IMR-90 (cell line): ENCODE results near the gene NXPH3. TPM values are rescaled to one million over a fixed set of nuclear protein-coding genes. Genes with fewer than 3 reads are reported as not detected.

ENCODE experiments used
- ATAC-seq: fragments of 200-7000 bp; cut with Tn5 transposase; 2 replicates; pipeline ENCODE4 v1.9.1; 2020; ENCODE audit warnings: low read depth, mild to moderate bottlenecking, moderate library complexity
- BruUV-seq: library from RNA; stranded (reverse); fragments of 400-500 nt; replicated peaks from 2 replicates; lab custom pipeline; 2021; lab: Mats Ljungman, UMichigan
- CTCF ChIA-PET: fragments of 300-600 bp; formaldehyde crosslinking; extraction: SDS; loops from one replicate; lab custom pipeline; 2021; ENCODE audit warnings: antibody characterized with exemption; lab: Yijun Ruan, JAX
- POLR2A ChIA-PET: fragments of 300-600 bp; sonication (Branson Sonifier 250); formaldehyde crosslinking; loops from one replicate; lab custom pipeline; 2022; ENCODE audit warnings: antibody characterized with exemption; ENCODE audit not compliant: unreplicated experiment; lab: Charles Lee
- DNase-seq: peaks from one replicate; pipeline ENCODE4 v3.0.0; 2013
- H2AFZ ChIP-seq: replicated peaks from 2 replicates; pipeline ENCODE3; 2013; ENCODE audit warnings: low read length, mild to moderate bottlenecking; ENCODE audit not compliant: poor library complexity
- H2AK5ac ChIP-seq: 2 replicates; pipeline ENCODE4 v1.6.1; 2013; ENCODE audit warnings: low read depth, low read length, inconsistent platforms
- H2AK9ac ChIP-seq: replicated peaks from 2 replicates; pipeline ENCODE3; 2013; ENCODE audit warnings: mild to moderate bottlenecking, low read depth, low read length, moderate library complexity; ENCODE audit not compliant: poor library complexity
- H2BK120ac ChIP-seq: 2 replicates; pipeline ENCODE4 v1.6.1; 2013; ENCODE audit warnings: low read depth, low read length, inconsistent platforms
- H2BK15ac ChIP-seq: 3 replicates; pipeline ENCODE4 v1.6.1; 2013; ENCODE audit warnings: low read depth, low read length, inconsistent platforms
- H2BK20ac ChIP-seq: 2 replicates; pipeline ENCODE4 v1.6.1; 2013; ENCODE audit warnings: low read depth, mild to moderate bottlenecking, inconsistent platforms, low read length, moderate library complexity
- H2BK5ac ChIP-seq: 2 replicates; pipeline ENCODE4 v1.6.1; 2013; ENCODE audit warnings: mild to moderate bottlenecking, low read depth, low read length, inconsistent platforms; ENCODE audit not compliant: poor library complexity, severe bottlenecking
- H3K14ac ChIP-seq: replicated peaks from 2 replicates; pipeline ENCODE4 v1.6.1; 2013; ENCODE audit warnings: low read depth, low read length, inconsistent platforms
- H3K18ac ChIP-seq: 2 replicates; pipeline ENCODE4 v1.6.1; 2013; ENCODE audit warnings: low read depth, low read length, control low read depth
- H3K23ac ChIP-seq: 2 replicates; pipeline ENCODE4 v1.6.1; 2013; ENCODE audit warnings: low read depth, low read length, inconsistent platforms
- H3K27ac ChIP-seq: 2 replicates; pipeline ENCODE4 v1.5.1; 2013; ENCODE audit warnings: mild to moderate bottlenecking, control low read depth, low read length; ENCODE audit not compliant: insufficient read depth
- H3K27me3 ChIP-seq: 2 replicates; pipeline ENCODE4 v1.6.1; 2013; ENCODE audit warnings: low read length; ENCODE audit not compliant: control insufficient read depth, insufficient read depth
- H3K36me3 ChIP-seq: 2 replicates; pipeline ENCODE4 v1.6.1; 2013; ENCODE audit warnings: low read length, mixed read lengths; ENCODE audit not compliant: control insufficient read depth, insufficient read depth
- H3K4ac ChIP-seq: 2 replicates; pipeline ENCODE4 v1.6.1; 2013; ENCODE audit warnings: low read depth, low read length, inconsistent platforms
- H3K4me1 ChIP-seq: 2 replicates; pipeline ENCODE4 v1.6.1; 2013; ENCODE audit warnings: low read length, mixed read lengths; ENCODE audit not compliant: control insufficient read depth, insufficient read depth
- H3K4me2 ChIP-seq: 2 replicates; pipeline ENCODE4 v1.6.1; 2013; ENCODE audit warnings: low read depth, mild to moderate bottlenecking, control low read depth, low read length, moderate library complexity
- H3K4me3 ChIP-seq: 2 replicates; pipeline ENCODE4 v1.5.1; 2013; ENCODE audit warnings: low read depth, mild to moderate bottlenecking, control low read depth, low read length, moderate library complexity; ENCODE audit not compliant: insufficient read depth
- H3K56ac ChIP-seq: 2 replicates; pipeline ENCODE4 v1.6.1; 2013; ENCODE audit warnings: low read length, inconsistent platforms; ENCODE audit not compliant: insufficient read depth; ENCODE audit errors: extremely low read depth
- H3K79me1 ChIP-seq, 2 experiments: 2 replicates each; pipeline ENCODE4 v1.6.1; 2013; ENCODE audit warnings: low read length in 2 of 2, inconsistent platforms in 1 of 2, low read depth in 1 of 2
- H3K9ac ChIP-seq: 2 replicates; pipeline ENCODE4 v1.6.1; 2013; ENCODE audit warnings: low read depth, low read length, control low read depth
- H3K9me1 ChIP-seq: 2 replicates; pipeline ENCODE4 v1.6.1; 2013; ENCODE audit warnings: low read length, inconsistent platforms; ENCODE audit not compliant: insufficient read depth
- H3K9me3 ChIP-seq: 2 replicates; pipeline ENCODE4 v1.6.1; 2013; ENCODE audit warnings: low read length; ENCODE audit not compliant: control insufficient read depth, insufficient read depth
- H4K20me1 ChIP-seq: 2 replicates; pipeline ENCODE4 v1.6.1; 2013; ENCODE audit warnings: low read length, inconsistent platforms; ENCODE audit not compliant: insufficient read depth
- H4K5ac ChIP-seq: 2 replicates; pipeline ENCODE4 v1.6.1; 2013; ENCODE audit warnings: mild to moderate bottlenecking, low read depth, low read length, control low read depth
- H4K8ac ChIP-seq, 2 experiments: 2 replicates each; pipeline ENCODE4 v1.6.1; 2013; ENCODE audit warnings: low read depth in 2 of 2, low read length in 2 of 2, control low read depth in 1 of 2, inconsistent platforms in 1 of 2
- H4K91ac ChIP-seq: 2 replicates; pipeline ENCODE4 v1.6.1; 2013; ENCODE audit warnings: low read depth, low read length, inconsistent platforms; ENCODE audit not compliant: insufficient read depth
- BHLHE40 ChIP-seq: fragments of 150-350 bp; IDR thresholded peaks from 2 replicates; pipeline ENCODE4 v1.6.1; 2016; ENCODE audit warnings: mild to moderate bottlenecking, low read depth, low read length
- MAZ ChIP-seq: IDR thresholded peaks from 2 replicates; pipeline ENCODE4 v1.6.1; 2012; ENCODE audit warnings: low read depth, mild to moderate bottlenecking, low read length, improper control_type of control experiment, moderate library complexity, borderline replicate concordance
- NFE2L2 ChIP-seq: fragments of 150-350 bp; IDR thresholded peaks from 2 replicates; pipeline ENCODE4 v1.6.1; 2016; ENCODE audit warnings: low read depth, mild to moderate bottlenecking, low read length
- SMC3 ChIP-seq: fragments of 150-350 bp; IDR thresholded peaks from 2 replicates; pipeline ENCODE4 v1.6.1; 2016; ENCODE audit warnings: low read depth, mild to moderate bottlenecking, antibody characterized with exemption, low read length, moderate library complexity
- WGBS, 2 experiments: methylation state at CpG; one replicate each; pipeline versions ENCODE4 v1.1.5 to v1.1.7; 2013; ENCODE audit warnings: missing lambda C conversion rate in 2 of 2; ENCODE audit not compliant: insufficient read length in 1 of 2; ENCODE audit errors: extremely low coverage in 2 of 2; 5-methylcytosine and 5-hydroxymethylcytosine counted together
- dilution Hi-C: fragments of 300-500 bp; cut with HindIII; formaldehyde crosslinking; loops from one replicate; pipeline ENCODE4 v1.14.3; 2018; ENCODE audit warnings: low sequenced_read_pairs; ENCODE audit not compliant: unreplicated experiment
- in situ Hi-C: fragments of 300-500 bp; cut with MboI; formaldehyde crosslinking; loops from 3 replicates; pipeline ENCODE4 v1.14.3; 2019; ENCODE audit warnings: low sequenced_read_pairs, inconsistent platforms, mixed read lengths
- intact Hi-C: fragments of 100-400 bp; cut with micrococcal nuclease; formaldehyde crosslinking; loops from 2 replicates; pipeline ENCODE4 v1.10.0; 2022
- polyA plus RNA-seq, 3 experiments: library from polyadenylated mRNA; depleted of rRNA; stranded (reverse); fragments of >200 nt; gene quantifications; 2 replicates each; pipeline ENCODE4 v1.2.3, GENCODE V29; 2012; ENCODE audit warnings: low replicate concordance in 1 of 3
- total RNA-seq: library from RNA; depleted of rRNA; stranded (reverse); fragments of >200 nt; gene quantifications from 2 replicates; pipeline ENCODE4 v1.2.3, GENCODE V29; 2012

Gene NXPH3
- total and polyA plus RNA-seq, 2 of the 4 experiments (the other 2 are of a cell fraction), result 0.18 to 0.31 TPM

GRCh38 chr17:49630113-49630900, 54.6 kb downstream of the NXPH3 start:
- Histone ChIP-seq H3K4me3 (no peak overlapping the region), H2AK5ac (no peak overlapping the region), H3K9ac (no peak overlapping the region), H4K20me1 (peaks cover 9% of the 10 kb centered on the region; the same call in 1 of the 2 replicates), H3K4me2 (no peak overlapping the region), H2AFZ (no peak overlapping the region), H2BK5ac (no peak overlapping the region), H3K23ac (no peak overlapping the region), H2BK20ac (no peak overlapping the region), H3K18ac (no peak overlapping the region), H4K8ac (no peak overlapping the region), H3K4me1 (peaks cover 8% of the 10 kb centered on the region), H3K9me3 (no peaks in the 10 kb centered on the region), H3K4ac (no peak overlapping the region), H3K56ac (no peak overlapping the region), H3K14ac (no peak overlapping the region), H3K79me1 (peaks cover 19 to 49% of the 10 kb centered on the region in 2 experiments), H3K36me3 (no peaks in the 10 kb centered on the region; the same call in 1 of the 2 replicates), H2BK15ac (no peak overlapping the region), H3K9me1 (no peaks in the 10 kb centered on the region), H2AK9ac (no peak overlapping the region), H4K91ac (no peak overlapping the region), H3K27me3 (no peaks in the 10 kb centered on the region), H2BK120ac (no peak overlapping the region), H4K5ac (no peak overlapping the region), H3K27ac (no peak overlapping the region)
- intact Hi-C loops (no loop called here), in situ Hi-C loops (no loop called here), dilution Hi-C loops (no loop called here)
- no CpG with 5 or more reads among the region's 6 CpGs for WGBS, 2 experiments
- ChIA-PET CTCF (no interaction called here), POLR2A (no interaction called here)
- no peak for DNase-seq
- no peak for TF ChIP-seq SMC3
- no peak for TF ChIP-seq NFE2L2
- no peak for TF ChIP-seq BHLHE40
- TF ChIP-seq MAZ, result no peak
- BruUV-seq, result no TSS peak
- no peak for ATAC-seq
